Muscle layer of colon (tissue), 2 donors: ENCODE measurements around the gene AGFG1.

Experiments
- H3K27ac ChIP-seq: one replicate; pipeline ENCODE4 v1.7.0; 2013; ENCODE audit warnings: low read depth, mild to moderate bottlenecking, low read length, moderate library complexity
- H3K27me3 ChIP-seq, 2 donors: one replicate each; pipeline ENCODE4 v1.7.0; 2013; ENCODE audit warnings: low read length in 2 of 2, mild to moderate bottlenecking in 2 of 2; ENCODE audit not compliant: insufficient read depth in 2 of 2, control insufficient read depth in 1 of 2
- H3K36me3 ChIP-seq: one replicate; pipeline ENCODE4 v1.7.0; 2013; ENCODE audit warnings: mild to moderate bottlenecking, low read length; ENCODE audit not compliant: insufficient read depth
- H3K4me1 ChIP-seq: one replicate; pipeline ENCODE4 v1.7.0; 2013; ENCODE audit warnings: mild to moderate bottlenecking, low read length; ENCODE audit not compliant: insufficient read depth
- H3K4me3 ChIP-seq, 2 donors: one replicate each; pipeline ENCODE4 v1.7.0; 2013; ENCODE audit warnings: low read length in 2 of 2, low read depth in 1 of 2, mild to moderate bottlenecking in 1 of 2, moderate library complexity in 1 of 2
- H3K9ac ChIP-seq: one replicate; pipeline ENCODE4 v1.7.0; 2013; ENCODE audit warnings: low read length
- H3K9me3 ChIP-seq: one replicate; pipeline ENCODE4 v1.7.0; 2013; ENCODE audit warnings: mild to moderate bottlenecking, low read length
- donor health status: abdominal sarcoma.
- donor health status: Adenocarcinoma of cecum.

Gene AGFG1

DNA sequence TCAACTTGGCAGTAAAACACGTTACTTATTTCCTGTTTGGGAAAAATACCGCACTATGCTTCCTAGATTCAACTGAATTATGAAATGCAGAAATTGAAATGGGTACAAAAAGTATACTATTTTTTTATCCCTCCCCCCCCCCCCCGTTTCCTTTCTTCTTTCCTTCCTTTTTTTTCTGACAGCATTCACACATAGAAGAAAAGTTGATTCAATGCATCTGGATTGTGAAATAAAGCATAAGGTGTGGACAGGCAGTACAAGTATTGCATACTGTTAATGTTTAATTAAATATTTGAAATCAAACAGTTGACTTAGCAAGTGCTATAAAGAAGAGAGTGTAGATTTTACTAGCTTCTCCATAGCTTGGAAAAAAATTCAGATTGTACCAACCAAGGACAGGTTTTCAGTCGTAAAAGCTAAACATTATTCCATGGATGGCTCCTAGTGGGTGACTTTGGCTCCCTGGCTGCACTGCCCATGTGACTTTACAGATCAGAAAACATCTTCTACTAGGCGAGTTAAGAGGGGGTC is 21.6 kb upstream of the AGFG1 start:
- no peaks in the 10 kb centered on the region for H3K9me3 ChIP-seq
- no peaks in the 10 kb centered on the region for H3K27me3 ChIP-seq
- H3K27ac ChIP-seq, result no peak overlapping the region
- no peaks in the 10 kb centered on the region for H3K36me3 ChIP-seq
- H3K9ac ChIP-seq, result no peak overlapping the region
- no peak overlapping the region for H3K4me3 ChIP-seq
- no peaks in the 10 kb centered on the region for H3K4me1 ChIP-seq

DNA sequence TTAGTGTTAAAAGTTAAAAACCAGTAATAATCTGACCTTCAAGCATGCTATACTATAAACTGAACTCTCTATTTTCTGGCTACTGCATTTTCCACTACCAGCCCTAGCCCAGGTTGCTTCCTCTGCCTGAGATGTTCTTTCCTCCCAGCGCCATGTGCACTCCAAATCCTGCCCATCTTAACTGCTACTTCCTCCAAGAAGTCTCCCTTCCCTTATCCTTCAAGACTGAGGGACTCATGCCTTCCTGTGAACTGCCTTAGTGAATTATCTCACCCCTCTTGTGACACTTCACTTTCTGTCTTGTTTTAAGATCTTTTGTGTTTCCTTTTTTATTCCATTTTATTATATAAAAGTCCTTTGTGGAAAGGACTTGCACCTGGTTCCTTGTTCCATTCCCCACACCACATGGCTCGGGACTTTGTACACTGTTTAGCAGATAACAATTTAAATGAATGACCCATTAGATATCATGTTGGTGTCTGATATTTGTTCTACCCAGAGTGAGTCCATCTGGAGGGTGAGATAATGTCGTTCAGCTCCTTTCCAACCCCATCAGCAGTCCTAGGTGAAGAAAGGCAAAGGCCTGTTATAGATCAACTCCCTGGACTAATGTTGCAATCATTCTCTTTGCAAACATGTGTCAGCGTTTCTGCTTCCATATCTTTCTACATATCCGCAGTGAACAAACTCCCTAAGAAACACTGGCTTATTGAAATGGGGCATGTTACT is 20.9 kb upstream of the AGFG1 start:
- Histone ChIP-seq H3K9me3 (no peaks in the 10 kb centered on the region), H3K9ac (no peak overlapping the region), H3K4me3 (no peak overlapping the region), H3K36me3 (no peaks in the 10 kb centered on the region), H3K27me3 (no peaks in the 10 kb centered on the region), H3K27ac (no peak overlapping the region), H3K4me1 (no peaks in the 10 kb centered on the region)

DNA sequence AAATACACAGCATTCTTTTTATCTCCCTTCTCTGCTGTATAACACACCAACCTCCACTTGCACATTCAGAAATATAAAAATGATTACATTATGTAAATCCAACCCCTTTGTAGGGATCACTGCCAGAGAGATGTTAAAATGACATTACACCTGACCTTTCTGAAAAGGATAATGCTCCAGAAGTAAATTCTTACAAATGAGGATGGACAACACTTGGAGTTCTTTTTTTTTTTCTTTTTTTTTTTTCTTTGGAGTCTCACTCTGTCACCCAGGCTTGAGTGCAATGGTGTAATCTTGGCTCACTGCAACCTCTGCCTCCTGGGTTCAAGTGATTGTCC is 20.3 kb upstream of the AGFG1 start:
- Histone ChIP-seq H3K9ac (no peak overlapping the region), H3K36me3 (no peaks in the 10 kb centered on the region), H3K4me1 (no peaks in the 10 kb centered on the region), H3K27ac (no peak overlapping the region), H3K27me3 (no peaks in the 10 kb centered on the region), H3K9me3 (no peaks in the 10 kb centered on the region), H3K4me3 (no peak overlapping the region)

- no peaks in the 10 kb centered on the region for H3K36me3 ChIP-seq
- no peak overlapping the region for H3K27ac ChIP-seq
- H3K27me3 ChIP-seq, result no peaks in the 10 kb centered on the region
- no peaks in the 10 kb centered on the region for H3K9me3 ChIP-seq
- no peaks in the 10 kb centered on the region for H3K4me1 ChIP-seq
- H3K9ac ChIP-seq, result no peak overlapping the region
- H3K4me3 ChIP-seq, result no peak overlapping the region
These were observed 18.1 kb upstream of the AGFG1 start for GRCh38 chr2:227453810-227454209.

GRCh38 chr2:227454323-227454860 is 17.6 kb upstream of the AGFG1 start:
- Histone ChIP-seq H3K36me3 (no peaks in the 10 kb centered on the region), H3K27me3 (no peaks in the 10 kb centered on the region), H3K4me3 (no peak overlapping the region), H3K4me1 (no peaks in the 10 kb centered on the region), H3K9ac (no peak overlapping the region), H3K9me3 (no peaks in the 10 kb centered on the region), H3K27ac (no peak overlapping the region)

DNA sequence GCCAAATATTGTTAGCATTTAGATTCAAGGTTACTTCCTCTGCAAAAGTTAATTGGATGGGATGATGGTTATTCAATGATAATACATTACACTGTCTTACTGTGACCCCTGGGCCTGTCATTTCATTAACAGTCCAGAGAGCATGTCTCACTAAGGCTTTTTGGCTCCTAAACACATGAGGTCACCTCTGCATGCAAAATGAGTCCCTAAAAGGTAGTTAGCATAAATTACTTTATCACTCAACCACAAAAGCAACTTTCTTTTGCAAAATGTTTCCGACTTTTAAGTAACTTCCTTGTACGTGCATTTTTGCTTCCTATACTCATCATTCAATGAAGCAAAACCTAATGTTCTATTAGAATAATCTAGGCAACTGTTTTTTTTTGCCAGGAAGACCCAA is 16.8 kb upstream of the AGFG1 start:
- Histone ChIP-seq H3K9me3 (no peaks in the 10 kb centered on the region), H3K27ac (no peak overlapping the region), H3K4me1 (no peaks in the 10 kb centered on the region), H3K36me3 (no peaks in the 10 kb centered on the region), H3K4me3 (no peak overlapping the region), H3K27me3 (no peaks in the 10 kb centered on the region), H3K9ac (no peak overlapping the region)

DNA sequence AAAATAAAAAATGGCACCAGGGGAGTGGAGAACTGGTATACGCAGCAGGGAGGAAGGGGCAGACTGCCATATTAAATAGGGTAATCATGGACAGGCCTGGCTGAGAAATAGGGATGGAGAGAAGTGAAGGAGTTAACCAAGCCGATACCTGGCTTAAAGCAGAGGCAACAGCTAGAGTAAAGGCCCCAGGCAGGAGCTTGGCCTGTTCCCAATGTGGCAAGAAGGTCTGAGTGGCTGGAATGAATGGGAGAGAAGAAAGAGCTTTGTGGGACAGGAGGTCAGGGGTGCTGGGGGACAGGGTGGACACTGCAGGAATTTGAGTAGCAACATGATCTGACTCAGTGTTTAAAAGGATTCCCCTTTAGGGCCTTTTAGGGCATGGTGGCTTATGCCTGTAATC is 15.9 kb upstream of the AGFG1 start:
- no peak overlapping the region for H3K4me3 ChIP-seq
- H3K4me1 ChIP-seq, result no peaks in the 10 kb centered on the region
- H3K36me3 ChIP-seq, result no peaks in the 10 kb centered on the region
- no peaks in the 10 kb centered on the region for H3K27me3 ChIP-seq
- no peak overlapping the region for H3K27ac ChIP-seq
- H3K9me3 ChIP-seq, result no peaks in the 10 kb centered on the region
- H3K9ac ChIP-seq, result no peak overlapping the region

- no peaks in the 10 kb centered on the region for H3K27me3 ChIP-seq
- H3K9ac ChIP-seq, result no peak overlapping the region
- no peaks in the 10 kb centered on the region for H3K36me3 ChIP-seq
- no peaks in the 10 kb centered on the region for H3K4me1 ChIP-seq
- H3K27ac ChIP-seq, result no peak overlapping the region
- no peak overlapping the region for H3K4me3 ChIP-seq
- no peaks in the 10 kb centered on the region for H3K9me3 ChIP-seq
These were observed 15.2 kb upstream of the AGFG1 start for GRCh38 chr2:227456772-227457171.

DNA sequence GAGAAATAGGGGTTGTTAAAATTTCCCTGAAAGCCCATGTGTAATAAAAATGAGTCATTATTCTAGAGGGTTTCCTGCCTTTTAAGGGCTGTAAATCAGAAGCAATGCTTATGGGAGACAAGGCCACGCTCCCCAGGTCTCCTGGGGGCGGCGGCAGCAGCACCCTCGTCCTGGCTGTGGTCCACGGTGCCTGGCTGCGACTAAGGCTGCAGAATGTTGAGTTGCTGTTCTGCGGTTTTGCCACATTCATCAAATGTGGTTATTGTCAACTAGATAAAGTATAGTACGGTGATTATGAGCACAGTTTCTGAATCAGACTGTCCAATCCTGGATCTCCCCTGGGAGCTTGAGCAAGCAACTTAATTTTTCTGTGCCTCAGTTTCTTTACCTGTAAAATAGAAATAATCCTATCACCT is 11.9 kb upstream of the AGFG1 start:
- no peak overlapping the region for H3K9ac ChIP-seq
- H3K27me3 ChIP-seq, result no peaks in the 10 kb centered on the region
- H3K4me1 ChIP-seq, result no peaks in the 10 kb centered on the region

DNA sequence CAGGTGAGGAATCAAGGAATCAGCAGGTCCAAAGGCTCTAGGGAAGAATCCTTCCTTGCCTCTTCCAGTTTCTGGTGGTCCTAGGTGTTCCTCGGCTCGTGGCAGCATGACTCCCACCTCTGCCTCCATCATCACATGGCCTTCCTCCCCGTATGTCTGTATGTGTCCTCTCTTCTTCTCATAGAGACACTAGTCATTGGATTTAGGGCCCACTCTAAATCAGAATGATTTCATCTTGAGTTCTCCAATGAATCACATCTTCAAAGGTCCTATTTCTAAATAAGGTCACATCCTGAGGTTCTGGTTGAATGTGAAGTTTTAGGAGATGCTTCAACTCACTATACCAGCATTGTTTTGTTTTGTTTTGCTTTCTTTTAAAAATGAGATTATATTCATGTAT is 11.1 kb upstream of the AGFG1 start:
- no peaks in the 10 kb centered on the region for H3K36me3 ChIP-seq
- H3K4me3 ChIP-seq, result no peak overlapping the region
- H3K27ac ChIP-seq, result no peak overlapping the region
- H3K9ac ChIP-seq, result no peak overlapping the region
- no peaks in the 10 kb centered on the region for H3K4me1 ChIP-seq
- no peaks in the 10 kb centered on the region for H3K27me3 ChIP-seq
- no peaks in the 10 kb centered on the region for H3K9me3 ChIP-seq

More for the DNA sequence above, 11.9 kb upstream of the AGFG1 start:
- Histone ChIP-seq H3K36me3 (no peaks in the 10 kb centered on the region), H3K27ac (no peak overlapping the region), H3K4me3 (no peak overlapping the region), H3K9me3 (no peaks in the 10 kb centered on the region)

GRCh38 chr2:227461811-227462461 is 10.0 kb upstream of the AGFG1 start:
- Histone ChIP-seq H3K4me1 (no peaks in the 10 kb centered on the region), H3K36me3 (no peaks in the 10 kb centered on the region), H3K4me3 (no peak overlapping the region), H3K27ac (no peak overlapping the region), H3K27me3 (no peaks in the 10 kb centered on the region), H3K9me3 (no peaks in the 10 kb centered on the region), H3K9ac (no peak overlapping the region)
